ACC112 (cell line): ENCODE results near the gene GRIN2D.

Source experiments
- H2AFZ ChIP-seq: fragments of 200-600 bp; sonication (generic); one replicate; pipeline ENCODE4 v1.6.0; 2017; ENCODE audit warnings: antibody characterized with exemption, low read length; ENCODE audit not compliant: unreplicated experiment
- H3K27ac ChIP-seq: fragments of 200-600 bp; sonication (generic); 2 replicates; pipeline ENCODE4 v1.5.1; 2014; ENCODE audit warnings: low read depth, mild to moderate bottlenecking, antibody characterized with exemption, low read length, moderate library complexity
- H3K27me3 ChIP-seq: fragments of 200-600 bp; sonication (generic); 2 replicates; pipeline ENCODE4 v1.6.1; 2014; ENCODE audit warnings: mild to moderate bottlenecking, antibody characterized with exemption, low read length, moderate library complexity, mixed read lengths; ENCODE audit not compliant: insufficient read depth
- H3K36me3 ChIP-seq: fragments of 200-600 bp; sonication (generic); 2 replicates; pipeline ENCODE4 v1.6.1; 2016; ENCODE audit warnings: mild to moderate bottlenecking, antibody characterized with exemption, low read length, moderate library complexity, mixed read lengths; ENCODE audit not compliant: insufficient read depth
- H3K4me1 ChIP-seq: fragments of 200-600 bp; sonication (generic); one replicate; pipeline ENCODE4 v1.6.1; 2016; ENCODE audit warnings: low read length, mixed read lengths; ENCODE audit not compliant: insufficient read depth, unreplicated experiment, control insufficient read depth
- H3K4me3 ChIP-seq: fragments of 200-600 bp; sonication (generic); 2 replicates; pipeline ENCODE4 v1.5.1; 2014; ENCODE audit warnings: mild to moderate bottlenecking, low read depth, low read length
- H3K79me2 ChIP-seq: fragments of 200-600 bp; sonication (generic); one replicate; pipeline ENCODE4 v1.6.0; 2016; ENCODE audit warnings: low read length; ENCODE audit not compliant: control insufficient read depth, unreplicated experiment, insufficient read depth

GRIN2D gene

GRCh38 chr19:48359123-48359522, 34.3 kb upstream of the GRIN2D start:
- H3K79me2 ChIP-seq = no peaks in the 10 kb centered on the region
- H3K4me1 ChIP-seq = peaks cover 3% of the 10 kb centered on the region
- H3K27me3 ChIP-seq = no peaks in the 10 kb centered on the region
- H3K36me3 ChIP-seq = no peaks in the 10 kb centered on the region
- H3K4me3 ChIP-seq = no peak overlapping the region
- H2AFZ ChIP-seq = no peak overlapping the region
- no peak overlapping the region for H3K27ac ChIP-seq

- no peak overlapping the region for H2AFZ ChIP-seq
- no peak overlapping the region for H3K4me3 ChIP-seq
- no peak overlapping the region for H3K27ac ChIP-seq
- no peaks in the 10 kb centered on the region for H3K27me3 ChIP-seq
- no peaks in the 10 kb centered on the region for H3K79me2 ChIP-seq
- H3K36me3 ChIP-seq = no peaks in the 10 kb centered on the region
- peaks cover 9% of the 10 kb centered on the region for H3K4me1 ChIP-seq
Observed at GRCh38 chr19:48361912-48362311, 31.6 kb upstream of the GRIN2D start.

GRCh38 chr19:48362716-48363499, 30.6 kb upstream of the GRIN2D start:
- Histone ChIP-seq H3K4me3 (peak overlapping the region; percentile 85), H3K36me3 (no peaks in the 10 kb centered on the region), H2AFZ (peak overlapping the region; percentile 93)

GRCh38 chr19:48363500-48363809, 30.0 kb upstream of the GRIN2D start:
- Histone ChIP-seq H3K36me3 (no peaks in the 10 kb centered on the region), H2AFZ (peak overlapping the region; percentile 93), H3K4me1 (peaks cover 9% of the 10 kb centered on the region), H3K79me2 (no peaks in the 10 kb centered on the region), H3K27ac (peak overlapping the region; percentile 69), H3K27me3 (no peaks in the 10 kb centered on the region), H3K4me3 (peak overlapping the region; percentile 85)

More at GRCh38 chr19:48362716-48363499, 30.6 kb upstream of the GRIN2D start:
- Histone ChIP-seq H3K27ac (peak overlapping the region; percentile 69), H3K79me2 (no peaks in the 10 kb centered on the region), H3K27me3 (no peaks in the 10 kb centered on the region), H3K4me1 (peaks cover 9% of the 10 kb centered on the region)

- Histone ChIP-seq H3K4me1 (peaks cover 9% of the 10 kb centered on the region), H3K27me3 (no peaks in the 10 kb centered on the region), H3K36me3 (no peaks in the 10 kb centered on the region), H2AFZ (peak within 1 kb of the TSS; percentile 93), H3K27ac (peak within 1 kb of the TSS; percentile 69), H3K79me2 (no peaks in the 10 kb centered on the region), H3K4me3 (peak within 1 kb of the TSS; percentile 85)
Observed at GRCh38 chr19:48363810-48364597, 29.5 kb upstream of the GRIN2D start, which contains the start of the genes SYNGR4 and TMEM143. Gene SYNGR4, plus strand, starts transcription at chr19:48364367. Its CDS starts 1,476 bp downstream, at chr19:48365843. Gene TMEM143, minus strand, starts transcription at chr19:48363940. Its CDS starts 20 bp downstream, at chr19:48363920.

GRCh38 chr19:48364598-48365348, 28.7 kb upstream of the GRIN2D start:
- H3K4me3 ChIP-seq = peak overlapping the region; percentile 66
- peaks cover 9% of the 10 kb centered on the region for H3K4me1 ChIP-seq
- H2AFZ ChIP-seq = peak overlapping the region; percentile 90
- no peaks in the 10 kb centered on the region for H3K27me3 ChIP-seq
- H3K36me3 ChIP-seq = no peaks in the 10 kb centered on the region
- H3K79me2 ChIP-seq = no peaks in the 10 kb centered on the region
- H3K27ac ChIP-seq = peak overlapping the region; percentile 60

- Histone ChIP-seq H3K79me2 (no peaks in the 10 kb centered on the region), H3K27me3 (no peaks in the 10 kb centered on the region), H3K36me3 (no peaks in the 10 kb centered on the region), H3K4me3 (no peak overlapping the region), H3K4me1 (peaks cover 9% of the 10 kb centered on the region), H2AFZ (no peak overlapping the region), H3K27ac (no peak overlapping the region)
Observed at GRCh38 chr19:48365602-48366001, 27.9 kb upstream of the GRIN2D start.

GRCh38 chr19:48367855-48368254, 25.6 kb upstream of the GRIN2D start:
- Histone ChIP-seq H3K4me3 (no peak overlapping the region), H2AFZ (no peak overlapping the region), H3K27me3 (no peaks in the 10 kb centered on the region)

GRCh38 chr19:48368936-48369335, 24.5 kb upstream of the GRIN2D start:
- Histone ChIP-seq H3K36me3 (no peaks in the 10 kb centered on the region), H2AFZ (no peak overlapping the region), H3K27ac (no peak overlapping the region), H3K4me3 (no peak overlapping the region), H3K79me2 (no peaks in the 10 kb centered on the region), H3K4me1 (peaks cover 5% of the 10 kb centered on the region), H3K27me3 (no peaks in the 10 kb centered on the region)

More at GRCh38 chr19:48367855-48368254, 25.6 kb upstream of the GRIN2D start:
- H3K36me3 ChIP-seq = no peaks in the 10 kb centered on the region
- H3K4me1 ChIP-seq = peaks cover 9% of the 10 kb centered on the region
- no peaks in the 10 kb centered on the region for H3K79me2 ChIP-seq
- H3K27ac ChIP-seq = no peak overlapping the region

GRCh38 chr19:48370955-48371354, 22.5 kb upstream of the GRIN2D start:
- Histone ChIP-seq H3K79me2 (no peaks in the 10 kb centered on the region), H3K27ac (no peak overlapping the region), H3K4me1 (no peaks in the 10 kb centered on the region), H3K4me3 (no peak overlapping the region), H2AFZ (no peak overlapping the region), H3K27me3 (no peaks in the 10 kb centered on the region), H3K36me3 (no peaks in the 10 kb centered on the region)
